Colon (tissue), 2 donors: Measurements from ENCODE around the gene SLC39A7.
"Not testable (repeated sequence)": the region's sequence is repeated elsewhere in the genome, so short reads cannot be mapped to it uniquely, and the experiment has no call there.

Experiments used
- FAIRE-seq: peaks from 2 replicates; lab custom pipeline; 2012; peaks lifted over from hg19 to GRCh38; lab: Jason Lieb, UNC
- donor health status: control.
- donor health status: control.

The SLC39A7 gene

DNA sequence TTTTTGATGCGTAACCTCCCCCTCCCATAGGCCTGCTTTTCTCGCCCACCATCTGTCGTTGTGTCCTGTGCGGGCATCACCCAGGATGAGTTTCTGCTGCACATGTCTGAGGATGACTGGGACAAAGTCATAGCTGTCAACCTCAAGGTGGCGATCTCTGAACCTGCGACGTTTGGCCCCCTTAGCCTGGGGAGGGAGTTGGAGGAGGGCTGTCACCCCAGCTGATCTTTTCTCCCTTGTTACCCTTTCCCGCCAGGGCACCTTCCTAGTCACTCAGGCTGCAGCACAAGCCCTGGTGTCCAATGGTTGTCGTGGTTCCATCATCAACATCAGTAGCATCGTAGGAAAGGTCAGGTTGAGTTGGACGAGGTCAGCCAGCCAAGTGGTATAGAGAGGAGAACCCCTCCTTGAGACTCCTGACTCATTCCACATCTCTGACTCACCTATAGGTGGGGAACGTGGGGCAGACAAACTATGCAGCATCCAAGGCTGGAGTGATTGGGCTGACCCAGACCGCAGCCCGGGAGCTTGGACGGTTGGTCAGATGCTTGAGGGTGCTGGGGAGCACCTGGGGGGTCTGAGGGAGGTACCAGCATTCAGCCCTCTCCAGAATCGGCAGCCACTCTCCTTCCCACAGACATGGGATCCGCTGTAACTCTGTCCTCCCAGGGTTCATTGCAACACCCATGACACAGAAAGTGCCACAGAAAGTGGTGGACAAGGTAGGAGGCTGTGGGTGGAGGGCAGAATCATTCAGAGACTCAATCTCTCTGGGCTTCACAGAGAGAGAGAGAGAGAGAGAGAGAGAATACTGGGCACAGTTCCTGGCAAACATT, 4.7 kb downstream of the SLC39A7 start:
- no peak for FAIRE-seq

DNA sequence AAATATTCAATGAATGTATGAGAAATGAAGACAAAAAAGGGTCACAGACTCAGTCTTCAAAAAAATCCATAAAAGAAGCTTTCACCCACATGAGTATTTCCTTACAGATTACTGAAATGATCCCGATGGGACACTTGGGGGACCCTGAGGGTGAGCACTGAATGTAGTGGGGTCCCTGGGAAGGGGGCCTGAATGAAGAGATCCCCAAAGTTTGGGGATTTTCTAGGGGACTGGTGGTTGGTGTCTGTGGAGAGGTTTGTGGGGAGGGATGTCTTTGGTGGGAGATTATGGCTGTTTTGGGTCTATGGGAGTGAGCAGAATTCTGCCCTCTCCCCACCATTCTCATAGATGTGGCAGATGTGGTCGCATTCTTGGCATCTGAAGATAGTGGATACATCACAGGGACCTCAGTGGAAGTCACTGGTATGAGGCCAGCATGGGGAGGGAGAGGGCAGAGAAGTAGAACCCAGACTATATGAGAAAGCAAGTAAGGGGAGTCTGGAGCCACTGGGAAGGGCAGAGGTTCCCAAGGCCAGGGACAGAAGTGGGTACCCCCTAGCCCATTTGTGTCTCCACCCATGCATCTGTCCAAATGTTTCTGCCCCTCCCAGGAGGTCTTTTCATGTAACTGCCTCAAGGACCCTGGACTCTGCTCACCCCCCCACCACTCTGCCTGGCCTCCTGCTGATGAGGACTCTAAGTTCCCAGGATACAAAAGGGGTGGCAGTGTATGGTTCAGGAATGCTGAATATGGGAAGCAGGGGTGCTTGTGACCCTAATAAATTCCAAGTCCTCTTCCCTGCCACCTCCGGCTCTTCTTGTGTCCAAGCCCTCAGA, 5.6 kb downstream of the SLC39A7 start:
- no peak for FAIRE-seq

- no peak for FAIRE-seq
Observed at GRCh38 chr6:33206864-33207551, 6.3 kb downstream of the SLC39A7 start.

DNA sequence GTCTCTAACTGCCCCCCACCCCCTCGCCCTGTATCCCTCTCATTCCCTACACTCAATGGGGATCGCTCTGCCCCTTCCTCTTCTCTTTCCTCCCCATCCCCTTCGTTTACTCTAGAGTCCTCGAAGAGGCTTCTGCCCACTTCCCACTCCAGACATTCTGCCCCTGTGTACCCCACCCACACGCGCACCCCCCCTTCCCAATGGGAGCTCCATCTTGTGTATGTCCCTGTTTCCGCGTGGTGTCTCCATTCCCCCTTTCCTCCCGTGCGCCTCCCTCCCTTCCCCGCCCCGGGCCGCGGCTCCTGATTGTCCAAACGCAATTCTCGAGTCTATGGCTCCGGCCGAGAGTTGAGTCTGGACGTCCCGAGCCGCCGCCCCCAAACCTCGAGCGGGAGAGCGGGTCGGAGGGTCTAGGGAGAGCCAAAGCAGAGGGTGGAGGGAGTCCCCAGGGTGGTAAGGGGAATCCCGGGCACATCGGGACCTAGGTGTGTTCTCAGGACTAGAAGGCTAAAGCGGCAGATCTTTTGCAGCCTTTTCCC, 7.0 kb downstream of the SLC39A7 start:
- FAIRE-seq: no peak

- FAIRE-seq: no peak
Observed at GRCh38 chr6:33208091-33208967, 7.7 kb downstream of the SLC39A7 start, which contains the start of gene RING1. TSS of gene RING1 (plus strand) at chr6:33208500. CDS start at chr6:33208823, 323 bp downstream.

- no peak for FAIRE-seq
Observed at GRCh38 chr6:33209856-33210255, 9.2 kb downstream of the SLC39A7 start.

DNA sequence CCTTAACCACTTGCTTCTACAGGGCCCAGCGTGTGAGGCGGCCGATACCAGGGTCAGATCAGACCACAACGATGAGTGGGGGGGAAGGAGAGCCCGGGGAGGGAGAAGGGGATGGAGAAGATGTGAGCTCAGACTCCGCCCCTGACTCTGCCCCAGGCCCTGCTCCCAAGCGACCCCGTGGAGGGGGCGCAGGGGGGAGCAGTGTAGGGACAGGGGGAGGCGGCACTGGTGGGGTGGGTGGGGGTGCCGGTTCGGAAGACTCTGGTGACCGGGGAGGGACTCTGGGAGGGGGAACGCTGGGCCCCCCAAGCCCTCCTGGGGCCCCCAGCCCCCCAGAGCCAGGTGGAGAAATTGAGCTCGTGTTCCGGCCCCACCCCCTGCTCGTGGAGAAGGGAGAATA, 10.5 kb downstream of the SLC39A7 start:
- FAIRE-seq: no peak

- no peak for FAIRE-seq
Observed at GRCh38 chr6:33211666-33212422, 11.2 kb downstream of the SLC39A7 start.

- no peak for FAIRE-seq
Observed at GRCh38 chr6:33212857-33213165, 12.1 kb downstream of the SLC39A7 start.

GRCh38 chr6:33213166-33213988, 12.7 kb downstream of the SLC39A7 start:
- no peak for FAIRE-seq

DNA sequence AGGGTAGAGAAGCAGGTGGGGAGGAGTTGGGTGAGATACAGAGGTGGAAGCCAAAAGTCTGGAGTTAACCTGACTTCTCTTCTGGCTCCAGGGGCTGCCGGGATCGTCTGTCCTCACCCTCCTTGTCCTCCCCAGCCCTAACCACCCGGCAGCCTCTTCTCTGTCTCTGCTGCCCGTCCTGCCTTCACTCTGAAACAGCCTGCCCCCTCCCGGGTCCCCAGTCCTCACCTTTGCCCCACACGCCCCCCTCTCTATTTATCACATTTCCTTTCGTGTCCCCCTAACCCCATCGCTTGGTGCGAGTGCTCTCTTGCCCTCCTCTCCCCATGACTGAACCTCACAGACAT, 13.3 kb downstream of the SLC39A7 start:
- no peak for FAIRE-seq

- FAIRE-seq: no peak
Observed at GRCh38 chr6:33215271-33216116, 14.8 kb downstream of the SLC39A7 start.

DNA sequence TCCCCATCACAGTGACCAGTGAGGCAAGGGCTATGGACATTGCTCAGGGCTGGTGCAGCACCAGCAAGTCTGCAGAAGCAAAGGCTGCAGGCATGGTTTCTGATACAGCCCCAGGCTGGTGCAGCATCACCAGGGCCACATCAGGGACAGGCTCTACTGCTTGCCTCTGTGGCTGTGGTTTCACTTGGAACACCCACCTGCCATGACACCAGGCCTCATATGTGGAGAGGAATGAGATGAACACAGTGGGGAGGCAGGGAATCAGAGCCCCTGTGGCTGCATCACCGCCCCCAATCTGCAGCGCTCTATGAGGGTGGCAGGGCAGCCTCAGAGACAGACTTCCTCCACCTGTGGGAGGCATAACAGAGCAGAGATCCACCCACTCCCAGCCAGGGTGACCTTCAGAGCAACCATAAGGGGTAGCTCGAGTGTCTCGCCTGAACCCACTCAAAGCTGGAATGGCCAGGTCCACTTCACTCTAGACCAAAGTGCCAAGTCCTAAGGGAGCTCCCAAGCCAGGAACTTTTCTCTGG, 15.5 kb downstream of the SLC39A7 start:
- FAIRE-seq: no peak

DNA sequence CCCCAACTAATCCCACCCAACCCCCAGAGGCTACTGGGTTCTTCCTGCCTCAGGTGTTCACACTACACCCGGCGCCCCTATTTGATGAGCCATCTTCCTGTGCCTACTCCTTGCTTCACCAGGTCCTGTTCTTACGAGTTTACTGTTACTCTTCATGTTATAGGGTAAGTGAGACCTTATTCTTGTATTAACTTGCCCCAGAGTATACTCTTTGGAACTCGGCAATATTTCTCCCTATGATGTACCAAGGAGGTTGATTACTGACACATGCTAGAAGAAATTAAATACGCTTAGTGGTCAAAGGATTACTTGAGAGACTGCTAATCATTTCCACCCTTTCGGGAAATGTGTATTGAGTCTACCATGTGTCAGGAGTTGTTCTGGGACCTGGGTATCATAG, 16.6 kb downstream of the SLC39A7 start:
- FAIRE-seq: no peak

DNA sequence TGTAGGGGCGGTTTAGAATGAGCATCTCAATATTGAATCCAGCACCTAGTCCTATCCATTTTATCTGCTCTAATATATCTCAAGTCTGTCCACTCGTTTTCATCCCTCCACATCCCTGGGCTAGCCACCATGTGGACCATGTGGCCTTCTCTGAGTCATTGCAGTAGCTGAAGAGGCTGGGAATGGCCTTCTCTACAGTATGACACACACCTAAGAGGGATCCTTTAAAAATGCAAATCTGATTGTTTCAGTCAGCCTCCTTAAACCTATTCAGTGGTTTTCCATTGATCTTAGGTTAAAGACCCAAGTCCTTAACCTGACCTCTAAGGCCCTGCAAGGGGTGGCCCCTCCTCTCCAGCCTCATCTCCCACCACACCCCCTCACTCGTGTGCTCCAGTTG, 17.0 kb downstream of the SLC39A7 start:
- no peak for FAIRE-seq

DNA sequence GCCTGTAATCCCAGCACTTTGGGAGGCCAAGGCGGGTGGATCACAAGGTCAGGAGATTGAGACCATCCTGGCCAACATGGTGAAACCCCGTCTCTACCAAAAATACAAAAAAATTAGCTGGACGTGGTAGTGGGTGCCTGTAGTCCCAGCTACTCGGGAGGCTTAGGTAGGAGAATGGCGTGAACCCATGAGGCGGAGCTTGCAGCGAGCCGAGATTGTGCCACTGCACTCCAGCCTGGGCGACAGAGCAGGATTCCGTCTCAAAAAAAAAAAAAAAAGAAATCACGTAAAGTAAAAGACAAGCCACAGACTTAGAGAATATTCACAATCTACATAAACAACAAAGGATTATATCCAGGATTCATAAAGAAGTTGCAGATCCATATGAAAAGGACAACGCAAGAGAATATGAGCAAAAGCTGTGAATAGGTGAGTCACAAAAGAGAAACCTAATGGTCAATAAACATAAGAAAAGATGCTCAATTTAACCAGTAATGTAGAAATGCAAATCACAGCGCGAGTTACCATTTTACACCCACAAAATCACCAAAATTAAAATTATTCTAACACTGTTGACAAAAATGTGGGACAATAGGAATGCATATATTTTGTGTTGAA, 25.9 kb downstream of the SLC39A7 start:
- not testable (repeated sequence) for FAIRE-seq

GRCh38 chr6:33235221-33235634, 34.6 kb downstream of the SLC39A7 start:
- no peak for FAIRE-seq

- no peak for FAIRE-seq
Observed at GRCh38 chr6:33236328-33236727, 35.7 kb downstream of the SLC39A7 start.
